ENCODE measurements around the gene CCDC142.

DNA sequence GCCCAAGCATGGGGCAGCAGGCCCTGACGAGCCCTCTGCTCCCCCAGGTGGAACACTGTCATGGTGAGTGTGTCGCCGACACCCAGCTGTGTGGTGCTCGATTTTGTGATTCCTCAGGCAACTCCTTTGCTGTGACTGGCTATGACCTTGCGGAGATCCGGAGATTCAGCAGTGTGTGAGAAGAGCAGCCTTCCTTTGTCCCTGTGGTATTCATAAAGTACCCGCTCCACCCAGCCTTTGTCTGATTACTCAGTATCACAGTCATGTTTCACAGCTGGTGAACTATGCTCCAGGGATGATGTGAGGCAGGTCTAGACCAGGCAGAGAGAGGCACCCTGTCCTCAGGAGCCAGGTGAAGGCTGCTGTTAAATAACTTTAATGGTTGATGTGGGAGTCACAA is 57.3 kb downstream of the CCDC142 start:
- TF ChIP-seq, protein P1, sequence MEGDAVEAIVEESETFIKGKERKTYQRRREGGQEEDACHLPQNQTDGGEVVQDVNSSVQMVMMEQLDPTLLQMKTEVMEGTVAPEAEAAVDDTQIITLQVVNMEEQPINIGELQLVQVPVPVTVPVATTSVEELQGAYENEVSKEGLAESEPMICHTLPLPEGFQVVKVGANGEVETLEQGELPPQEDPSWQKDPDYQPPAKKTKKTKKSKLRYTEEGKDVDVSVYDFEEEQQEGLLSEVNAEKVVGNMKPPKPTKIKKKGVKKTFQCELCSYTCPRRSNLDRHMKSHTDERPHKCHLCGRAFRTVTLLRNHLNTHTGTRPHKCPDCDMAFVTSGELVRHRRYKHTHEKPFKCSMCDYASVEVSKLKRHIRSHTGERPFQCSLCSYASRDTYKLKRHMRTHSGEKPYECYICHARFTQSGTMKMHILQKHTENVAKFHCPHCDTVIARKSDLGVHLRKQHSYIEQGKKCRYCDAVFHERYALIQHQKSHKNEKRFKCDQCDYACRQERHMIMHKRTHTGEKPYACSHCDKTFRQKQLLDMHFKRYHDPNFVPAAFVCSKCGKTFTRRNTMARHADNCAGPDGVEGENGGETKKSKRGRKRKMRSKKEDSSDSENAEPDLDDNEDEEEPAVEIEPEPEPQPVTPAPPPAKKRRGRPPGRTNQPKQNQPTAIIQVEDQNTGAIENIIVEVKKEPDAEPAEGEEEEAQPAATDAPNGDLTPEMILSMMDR (IDR thresholded peaks at IDR 0.05): no peak
- TF ChIP-seq EP300 (IDR thresholded peaks at IDR 0.05): no peak
- TF ChIP-seq POLR2AphosphoS5 (IDR thresholded peaks at IDR 0.05): no peak
- no peak for TF ChIP-seq POLR2A (IDR thresholded peaks at IDR 0.05; ENCODE audit: low read depth)
